Measurements from ENCODE around the gene CKB. TPM values are rescaled to one million over a fixed set of nuclear protein-coding genes. Genes with fewer than 3 reads are reported as not detected.

The CKB gene
- 1 to 10 TPM; 3.0 to 4.6 TPM for total RNA-seq

- Mint-ChIP-seq H3K9me3 (no peaks in the 10 kb centered on the region), H3K27me3 (peaks cover 0 to 6% of the 10 kb centered on the region in 2 donors), H3K4me3 (no peak within 1 kb of the TSS), H3K4me1 (ENCODE audit: low read depth in 2 of 2) (peaks cover 7 to 12% of the 10 kb centered on the region in 2 donors), H3K27ac (no peak within 1 kb of the TSS), H3K36me3 (no peaks in the 10 kb centered on the region)
- ATAC-seq (no peak), DNase-seq (ENCODE audit: low spot score) (no peak)
Observed at GRCh38 chr14:103522649-103523574, at the start of gene CKB. TSS of gene CKB (minus strand) at chr14:103522830. CDS start at chr14:103522493, 337 bp downstream.

GRCh38 chr14:103569408-103569807, 46.8 kb upstream of the CKB start:
- peaks cover 3% of the 10 kb centered on the region for H3K36me3 Mint-ChIP-seq
- no peak overlapping the region for H3K27ac Mint-ChIP-seq
- no peak overlapping the region for H3K4me3 Mint-ChIP-seq
- peaks cover 5 to 7% of the 10 kb centered on the region in 2 donors for H3K4me1 Mint-ChIP-seq (ENCODE audit: low read depth in 2 of 2)
- DNase-seq (ENCODE audit: low spot score) (no peak), ATAC-seq (no peak)
- no peaks in the 10 kb centered on the region for H3K9me3 Mint-ChIP-seq
- H3K27me3 Mint-ChIP-seq: no peaks in the 10 kb centered on the region

- Mint-ChIP-seq H3K4me1 (ENCODE audit: low read depth in 2 of 2) (peaks cover 5 to 7% of the 10 kb centered on the region in 2 donors), H3K27me3 (no peaks in the 10 kb centered on the region), H3K27ac (no peak overlapping the region), H3K36me3 (no peaks in the 10 kb centered on the region), H3K9me3 (no peaks in the 10 kb centered on the region), H3K4me3 (no peak overlapping the region)
- ATAC-seq: no peak
- no peak for DNase-seq (ENCODE audit: low spot score)
Observed at GRCh38 chr14:103568952-103569351, 46.3 kb upstream of the CKB start.

GRCh38 chr14:103563844-103564505, 41.3 kb upstream of the CKB start:
- DNase-seq (ENCODE audit: low spot score): no peak
- Mint-ChIP-seq H3K36me3 (peaks cover 22% of the 10 kb centered on the region), H3K4me3 (peak overlapping the region; percentile 95), H3K27ac (peak overlapping the region; percentile 80 to 95), H3K27me3 (no peaks in the 10 kb centered on the region), H3K4me1 (ENCODE audit: low read depth in 2 of 2) (peaks cover 36 to 39% of the 10 kb centered on the region in 2 donors), H3K9me3 (no peaks in the 10 kb centered on the region)
- ATAC-seq: no peak

GRCh38 chr14:103563226-103563620, 40.6 kb upstream of the CKB start:
- no peaks in the 10 kb centered on the region for H3K27me3 Mint-ChIP-seq
- peaks cover 22% of the 10 kb centered on the region for H3K36me3 Mint-ChIP-seq
- H3K4me3 Mint-ChIP-seq: peak overlapping the region; percentile 95
- peaks cover 39 to 41% of the 10 kb centered on the region in 2 donors for H3K4me1 Mint-ChIP-seq (ENCODE audit: low read depth in 2 of 2)
- H3K27ac Mint-ChIP-seq: peak overlapping the region; percentile 80 to 95
- H3K9me3 Mint-ChIP-seq: no peaks in the 10 kb centered on the region
- no peak for ATAC-seq
- DNase-seq (ENCODE audit: low spot score): no peak

GRCh38 chr14:103562429-103563225, 40.0 kb upstream of the CKB start, which contains the start of the genes BAG5 and COA8:
TSS of gene BAG5 (minus strand) at chr14:103562657. CDS start at chr14:103561164, 1,493 bp downstream.
TSS of gene COA8 (plus strand) at chr14:103562960. CDS start at chr14:103563002, 42 bp downstream.
- H3K27me3 Mint-ChIP-seq: no peaks in the 10 kb centered on the region
- peak; percentile 93 for DNase-seq (ENCODE audit: low spot score)
- no peaks in the 10 kb centered on the region for H3K9me3 Mint-ChIP-seq
- peaks cover 36 to 41% of the 10 kb centered on the region in 2 donors for H3K4me1 Mint-ChIP-seq (ENCODE audit: low read depth in 2 of 2)
- H3K27ac Mint-ChIP-seq: peak within 1 kb of the TSS; percentile 92 to 96
- H3K4me3 Mint-ChIP-seq: peak within 1 kb of the TSS; percentile 99
- peaks cover 22% of the 10 kb centered on the region for H3K36me3 Mint-ChIP-seq
- ATAC-seq: peak; percentile 87 to 92

- ATAC-seq: peak in 1 of 2 donors; percentile 79
Observed at GRCh38 chr14:103562179-103562428, 39.5 kb upstream of the CKB start.

GRCh38 chr14:103561381-103562178, 39.0 kb upstream of the CKB start:
- Mint-ChIP-seq H3K4me1 (ENCODE audit: low read depth in 2 of 2) (peaks cover 41% of the 10 kb centered on the region in 2 donors), H3K27ac (peak overlapping the region; percentile 92 to 96), H3K4me3 (peak overlapping the region; percentile 99), H3K36me3 (peaks cover 22% of the 10 kb centered on the region), H3K9me3 (no peaks in the 10 kb centered on the region), H3K27me3 (no peaks in the 10 kb centered on the region)
- DNase-seq (ENCODE audit: low spot score): no peak
- ATAC-seq: peak; percentile 50 to 59

More at GRCh38 chr14:103562179-103562428, 39.5 kb upstream of the CKB start:
- DNase-seq (ENCODE audit: low spot score): no peak
- Mint-ChIP-seq H3K4me3 (peak overlapping the region; percentile 99), H3K36me3 (peaks cover 22% of the 10 kb centered on the region), H3K27ac (peak overlapping the region; percentile 92 to 96), H3K27me3 (no peaks in the 10 kb centered on the region), H3K4me1 (ENCODE audit: low read depth in 2 of 2) (peaks cover 39 to 41% of the 10 kb centered on the region in 2 donors), H3K9me3 (no peaks in the 10 kb centered on the region)

- H3K4me1 Mint-ChIP-seq (ENCODE audit: low read depth in 2 of 2): peaks cover 39 to 41% of the 10 kb centered on the region in 2 donors
- ATAC-seq (no peak), DNase-seq (ENCODE audit: low spot score) (no peak)
- H3K36me3 Mint-ChIP-seq: peaks cover 22% of the 10 kb centered on the region
- peak overlapping the region; percentile 42 to 92 for H3K27ac Mint-ChIP-seq
- H3K27me3 Mint-ChIP-seq: no peaks in the 10 kb centered on the region
- no peaks in the 10 kb centered on the region for H3K9me3 Mint-ChIP-seq
- H3K4me3 Mint-ChIP-seq: peak overlapping the region; percentile 99
Observed at GRCh38 chr14:103560691-103561090, 38.1 kb upstream of the CKB start.

GRCh38 chr14:103559766-103560165, 37.1 kb upstream of the CKB start:
- H3K27me3 Mint-ChIP-seq: no peaks in the 10 kb centered on the region
- H3K36me3 Mint-ChIP-seq: peaks cover 22% of the 10 kb centered on the region
- no peak for ATAC-seq
- H3K4me3 Mint-ChIP-seq: no peak overlapping the region
- H3K27ac Mint-ChIP-seq: no peak overlapping the region
- H3K9me3 Mint-ChIP-seq: no peaks in the 10 kb centered on the region
- DNase-seq (ENCODE audit: low spot score): no peak
- H3K4me1 Mint-ChIP-seq (ENCODE audit: low read depth in 2 of 2): peaks cover 41 to 42% of the 10 kb centered on the region in 2 donors

- ATAC-seq: no peak
- no peaks in the 10 kb centered on the region for H3K9me3 Mint-ChIP-seq
- H3K4me3 Mint-ChIP-seq: no peak overlapping the region
- H3K4me1 Mint-ChIP-seq (ENCODE audit: low read depth in 2 of 2): peaks cover 36 to 39% of the 10 kb centered on the region in 2 donors
- H3K27me3 Mint-ChIP-seq: no peaks in the 10 kb centered on the region
- peaks cover 18% of the 10 kb centered on the region for H3K36me3 Mint-ChIP-seq
- no peak overlapping the region for H3K27ac Mint-ChIP-seq
- no peak for DNase-seq (ENCODE audit: low spot score)
Observed at GRCh38 chr14:103558071-103558882, 35.6 kb upstream of the CKB start.

Data from natural killer cell treated with Interleukin-12 subunit alpha and Interleukin-12 subunit beta and Interleukin-15 and Interleukin-18, amount 100 ng/mL, for 72 hours (primary cell).